Measurements from ENCODE around the gene SIPA1L3. TPM values are rescaled to one million over a fixed set of nuclear protein-coding genes. Genes with fewer than 3 reads are reported as not detected.

Gene SIPA1L3
- total RNA-seq, 1 donor from 2014 or later = 8.8 TPM

GRCh38 chr19:38044267-38045111 lies 137.5 kb downstream of the SIPA1L3 start:
- Histone ChIP-seq H3K36me3 (no peaks in the 10 kb centered on the region), H3K9me3 (replicated peaks) (peaks cover 4% of the 10 kb centered on the region), H3K4me3 (no peak overlapping the region), H3K4me1 (no peaks in the 10 kb centered on the region), H3K27me3 (ENCODE audit: low read depth) (no peaks in the 10 kb centered on the region), H3K27ac (replicated peaks) (no peak overlapping the region)
- DNase-seq = no peak
- TF ChIP-seq CTCF (IDR thresholded peaks at IDR 0.05; ENCODE audit: borderline replicate concordance) = no peak
- intact Hi-C loops (cut with micrococcal nuclease) = no loop called here

GRCh38 chr19:38045554-38046253 lies 138.7 kb downstream of the SIPA1L3 start:
- Histone ChIP-seq H3K4me3 (no peak overlapping the region), H3K27me3 (ENCODE audit: low read depth) (no peaks in the 10 kb centered on the region), H3K4me1 (no peaks in the 10 kb centered on the region), H3K36me3 (no peaks in the 10 kb centered on the region), H3K9me3 (replicated peaks) (peaks cover 4% of the 10 kb centered on the region), H3K27ac (replicated peaks) (no peak overlapping the region)
- DNase-seq = no peak
- TF ChIP-seq CTCF (IDR thresholded peaks at IDR 0.05; ENCODE audit: borderline replicate concordance) = no peak
- intact Hi-C loops (cut with micrococcal nuclease) = no loop called here

- H3K27me3 ChIP-seq (ENCODE audit: low read depth) = no peaks in the 10 kb centered on the region
- no peak overlapping the region for H3K27ac ChIP-seq (replicated peaks)
- TF ChIP-seq CTCF (IDR thresholded peaks at IDR 0.05; ENCODE audit: borderline replicate concordance) = no peak
- H3K36me3 ChIP-seq = no peaks in the 10 kb centered on the region
- H3K4me1 ChIP-seq = no peaks in the 10 kb centered on the region
- intact Hi-C loops (cut with micrococcal nuclease) = no loop called here
- H3K4me3 ChIP-seq = no peak overlapping the region
- peaks cover 4% of the 10 kb centered on the region for H3K9me3 ChIP-seq (replicated peaks)
- no peak for DNase-seq
Observed at GRCh38 chr19:38046254-38047048, 139.4 kb downstream of the SIPA1L3 start.

DNA sequence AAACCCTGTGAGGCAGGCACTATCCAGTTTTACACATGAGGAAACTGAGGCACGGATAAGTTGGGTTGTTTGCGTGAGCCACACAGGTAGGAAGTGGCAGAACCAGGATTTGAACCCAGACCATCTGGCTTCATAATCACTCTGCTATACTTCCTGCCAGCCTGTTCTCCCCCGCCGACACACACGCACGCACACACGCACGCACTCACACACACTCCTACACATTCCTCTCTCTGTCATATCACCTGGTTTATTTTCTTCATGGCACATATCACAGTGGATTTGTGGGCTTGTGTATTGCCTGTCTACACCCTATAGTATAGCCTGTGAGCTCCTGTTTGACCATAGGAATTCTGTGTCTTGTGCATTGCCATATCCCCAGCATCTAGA lies 140.0 kb downstream of the SIPA1L3 start:
- H3K4me3 ChIP-seq = no peak overlapping the region
- TF ChIP-seq CTCF (IDR thresholded peaks at IDR 0.05; ENCODE audit: borderline replicate concordance) = no peak

GRCh38 chr19:38047641-38048040 lies 140.6 kb downstream of the SIPA1L3 start:
- DNase-seq = no peak
- Histone ChIP-seq H3K4me1 (no peaks in the 10 kb centered on the region), H3K27ac (replicated peaks) (no peak overlapping the region), H3K9me3 (replicated peaks) (no peaks in the 10 kb centered on the region), H3K27me3 (ENCODE audit: low read depth) (no peaks in the 10 kb centered on the region), H3K36me3 (no peaks in the 10 kb centered on the region), H3K4me3 (no peak overlapping the region)
- intact Hi-C loops (cut with micrococcal nuclease) = no loop called here
- no peak for TF ChIP-seq CTCF (IDR thresholded peaks at IDR 0.05; ENCODE audit: borderline replicate concordance)

More for the DNA sequence above, 140.0 kb downstream of the SIPA1L3 start:
- no peaks in the 10 kb centered on the region for H3K36me3 ChIP-seq
- H3K27me3 ChIP-seq (ENCODE audit: low read depth) = no peaks in the 10 kb centered on the region
- H3K4me1 ChIP-seq = no peaks in the 10 kb centered on the region
- no peak overlapping the region for H3K27ac ChIP-seq (replicated peaks)
- peaks cover 3% of the 10 kb centered on the region for H3K9me3 ChIP-seq (replicated peaks)
- no peak for DNase-seq
- intact Hi-C loops (cut with micrococcal nuclease) = no loop called here
